Superior temporal gyrus (tissue), 1 donor: ENCODE measurements around the gene PHLPP1.
"Not testable (repeated sequence)": the region's sequence is repeated elsewhere in the genome, so short reads cannot be mapped to it uniquely, and the experiment has no call there.

Experiments used
- DNase-seq: peaks from one replicate; pipeline ENCODE4 v3.0.0-alpha.2; 2016; ENCODE audit errors: extremely low spot score

The PHLPP1 gene

DNA sequence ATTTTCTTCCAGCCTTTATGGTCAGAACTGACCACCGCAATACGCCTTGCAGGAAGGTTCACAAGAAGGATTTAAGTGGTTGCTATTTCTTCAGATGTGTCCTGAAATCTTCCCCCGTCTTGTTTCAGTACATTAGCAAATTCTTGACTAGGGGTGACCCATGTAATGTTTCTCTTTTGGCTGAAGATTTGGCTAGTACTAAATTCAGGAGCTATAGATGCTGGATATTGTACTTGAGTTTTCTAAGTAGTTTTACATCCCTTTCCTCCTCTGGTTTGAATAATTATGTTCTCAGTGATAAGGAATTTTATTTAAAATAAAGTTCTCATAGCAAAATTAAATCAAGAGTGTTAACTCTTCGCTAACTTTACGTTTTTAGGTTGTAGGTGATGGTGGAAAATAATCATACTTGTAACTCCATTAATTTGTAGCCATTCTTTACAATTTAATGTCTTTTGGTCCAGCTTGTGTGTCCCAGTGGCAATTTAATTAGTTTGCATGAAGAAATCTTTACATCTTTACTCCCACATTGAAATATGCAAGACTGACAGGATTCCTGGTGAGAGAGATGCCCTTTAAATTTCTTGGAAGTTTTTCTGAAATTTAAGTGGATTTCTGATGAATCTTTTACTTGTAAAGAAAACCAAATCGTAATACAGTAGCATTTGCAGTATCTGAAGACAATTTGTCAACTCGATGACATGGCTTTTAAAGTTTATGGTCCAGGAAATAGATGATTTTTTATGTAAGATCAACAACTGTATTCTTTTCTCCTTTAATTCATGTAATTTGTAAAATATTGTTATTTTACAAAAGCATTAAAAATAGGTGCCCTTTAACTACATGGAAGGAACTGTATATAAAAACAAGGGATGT is 2.8 kb downstream of the PHLPP1 start:
- peak; percentile 63 for DNase-seq

DNA sequence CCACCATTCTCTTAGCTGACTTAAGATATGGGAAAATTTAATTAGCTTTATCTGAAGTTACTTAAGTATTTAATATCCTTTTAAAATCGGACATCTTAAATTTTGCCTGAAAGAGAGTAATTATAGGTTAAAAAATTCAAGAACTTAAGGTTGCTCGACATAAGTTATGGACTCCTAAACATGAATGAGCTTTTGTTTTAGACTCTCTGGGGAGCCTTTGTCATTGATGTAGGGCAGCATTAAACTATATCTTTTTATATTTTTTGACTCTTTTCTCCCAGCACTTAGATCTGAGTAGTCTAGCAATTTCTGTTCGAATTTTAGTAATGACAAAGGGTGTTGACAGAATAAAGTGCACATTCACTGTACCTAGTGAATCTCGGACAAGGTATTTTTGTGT is 4.7 kb downstream of the PHLPP1 start:
- peak; percentile 70 for DNase-seq

DNA sequence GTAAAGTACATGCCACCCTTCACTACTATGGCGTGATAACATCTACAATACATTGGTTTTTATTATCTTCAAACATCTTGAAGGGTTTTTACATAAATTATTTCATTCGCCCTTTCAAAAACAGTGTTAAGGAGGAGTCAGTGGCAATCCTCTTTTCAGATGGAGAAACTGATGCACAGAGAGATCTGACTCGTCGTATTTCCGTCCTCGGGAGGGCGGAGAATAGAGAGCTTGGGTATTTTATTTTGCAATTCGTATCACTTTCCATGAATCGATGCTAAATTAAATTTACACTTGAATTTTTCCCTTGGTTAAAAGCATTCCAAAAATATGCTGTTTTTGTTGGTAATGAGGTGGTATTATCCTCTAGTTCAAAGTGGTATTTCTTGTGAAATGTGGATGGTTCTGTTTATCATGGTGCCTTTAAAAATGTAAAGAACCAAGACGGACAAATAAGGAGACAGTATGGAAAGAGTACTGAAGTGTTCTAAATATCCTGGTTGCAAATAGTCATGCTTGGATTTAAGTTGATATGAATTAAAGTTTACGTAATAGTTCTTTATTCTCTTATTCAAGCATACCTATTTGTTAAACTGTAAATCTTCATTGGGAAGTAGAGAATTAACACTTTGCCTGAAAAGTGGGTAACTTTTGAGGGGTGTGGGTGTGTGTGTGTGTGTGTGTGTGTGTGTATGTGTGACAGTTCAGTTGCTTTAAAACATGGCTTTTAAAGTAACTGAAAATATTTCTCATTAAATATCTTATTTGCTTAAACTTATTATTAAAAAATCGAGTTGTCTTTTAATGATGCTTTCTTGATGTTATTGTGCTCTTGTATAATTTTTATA is 5.6 kb downstream of the PHLPP1 start:
- peak; percentile 46 for DNase-seq

DNA sequence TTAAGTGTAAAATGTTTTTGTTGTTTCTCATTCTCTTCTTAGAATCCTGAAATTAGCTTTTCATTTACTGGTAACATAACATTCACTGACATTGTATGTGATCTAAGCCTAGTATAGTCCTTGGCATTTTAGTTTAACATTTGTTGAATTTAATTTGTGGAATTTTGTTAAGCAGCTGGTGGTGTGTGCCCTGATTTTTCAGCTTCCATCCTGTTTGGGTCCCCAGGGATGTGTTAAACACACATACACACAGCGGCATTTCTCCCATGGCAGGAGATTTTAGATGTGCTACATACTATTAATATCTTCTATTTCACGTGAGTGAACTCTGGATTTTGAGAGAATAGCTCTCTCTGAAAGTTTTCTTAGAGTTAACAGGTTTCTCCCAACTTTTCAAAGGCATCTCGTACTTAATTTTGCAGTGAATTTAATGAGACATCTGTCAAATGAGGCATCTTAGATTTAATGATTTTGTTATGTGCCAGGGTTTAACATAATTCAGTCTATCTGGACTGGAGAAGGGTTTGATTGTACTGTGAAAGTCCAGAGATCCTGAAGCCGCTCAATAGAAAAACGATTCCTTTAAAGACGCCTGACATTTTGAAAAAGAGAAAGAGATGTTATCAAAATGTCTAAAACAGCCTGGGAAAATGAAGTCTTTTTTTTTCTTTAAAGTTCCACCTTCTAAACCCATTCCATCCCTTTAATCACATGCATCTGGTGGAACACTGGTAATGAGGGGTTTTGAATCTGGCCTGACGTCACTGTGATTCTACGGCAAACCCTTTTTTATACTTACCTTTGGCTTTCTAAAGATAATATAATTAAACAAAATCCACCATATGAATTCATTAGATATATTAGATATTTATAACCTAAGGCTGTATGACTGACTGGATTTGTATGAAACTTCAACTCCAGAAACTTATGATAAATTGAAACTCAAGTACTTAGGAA is 6.8 kb downstream of the PHLPP1 start:
- peak; percentile 51 for DNase-seq

DNA sequence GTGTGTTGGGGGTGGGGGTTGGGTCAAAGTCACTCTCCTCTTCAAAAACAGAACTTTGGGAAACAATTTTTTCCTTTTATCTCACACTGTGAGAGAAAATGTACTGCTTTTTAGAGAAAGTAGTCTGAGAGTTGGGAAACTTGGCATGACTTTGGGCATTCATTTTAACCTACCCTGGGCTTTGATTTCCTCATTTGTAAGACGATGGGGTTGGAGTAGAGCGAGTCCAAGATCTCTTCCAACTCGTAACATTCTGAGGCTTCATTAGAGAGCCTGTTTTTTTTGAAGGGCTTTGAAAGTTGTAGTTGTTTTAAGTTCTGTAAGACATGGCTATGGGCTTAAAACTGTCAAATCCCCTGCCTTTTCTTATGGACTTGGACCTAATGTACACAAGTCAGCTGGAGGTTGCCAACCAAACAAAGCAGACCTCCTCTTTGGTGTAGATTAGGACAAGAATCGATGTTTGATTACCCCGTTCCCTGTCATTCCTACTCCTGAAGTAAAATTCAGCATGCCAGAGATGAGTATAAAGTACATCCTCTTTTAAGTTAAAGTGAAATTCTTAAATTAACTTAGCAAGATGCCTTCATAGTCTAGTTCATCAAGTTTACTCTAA is 8.4 kb downstream of the PHLPP1 start:
- DNase-seq: peak; percentile 54

DNA sequence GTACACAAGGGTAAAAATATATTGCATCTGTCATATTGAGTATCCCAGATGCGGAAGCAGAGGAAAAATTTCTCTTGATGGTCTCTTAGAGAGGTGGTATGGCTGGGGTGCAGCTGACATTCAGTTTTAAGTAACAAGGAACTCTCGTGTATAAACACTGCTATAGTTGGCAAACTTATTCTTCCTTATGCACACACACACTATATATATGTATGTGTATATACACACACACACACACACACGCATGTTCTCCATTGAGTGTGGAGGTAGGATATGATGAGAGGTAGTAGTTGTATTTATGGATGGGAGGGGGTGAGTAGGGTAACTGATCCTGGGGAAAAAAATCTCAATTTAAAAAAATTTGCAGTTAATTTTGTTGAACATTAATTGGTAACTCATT is 10.6 kb downstream of the PHLPP1 start:
- DNase-seq: no peak

DNA sequence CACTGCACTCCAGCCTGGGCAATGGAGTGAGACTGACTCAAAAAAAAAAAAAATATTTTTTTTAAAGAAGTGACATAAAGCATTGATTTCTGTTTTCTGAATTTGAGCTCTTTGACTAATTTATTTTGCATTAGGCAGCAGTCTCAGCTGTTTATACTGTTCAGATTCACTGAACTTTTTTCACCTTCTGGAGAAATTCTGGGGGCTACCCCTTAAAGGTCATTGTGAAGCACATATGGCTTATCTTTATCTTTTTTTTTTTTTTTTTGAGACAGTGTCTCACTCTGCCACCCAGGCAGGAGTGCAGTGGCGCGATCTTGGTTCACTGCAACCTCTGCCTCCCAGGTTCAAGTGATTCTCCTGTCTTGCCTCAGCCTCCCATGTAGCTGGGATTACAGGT is 12.9 kb downstream of the PHLPP1 start:
- DNase-seq: no peak

DNA sequence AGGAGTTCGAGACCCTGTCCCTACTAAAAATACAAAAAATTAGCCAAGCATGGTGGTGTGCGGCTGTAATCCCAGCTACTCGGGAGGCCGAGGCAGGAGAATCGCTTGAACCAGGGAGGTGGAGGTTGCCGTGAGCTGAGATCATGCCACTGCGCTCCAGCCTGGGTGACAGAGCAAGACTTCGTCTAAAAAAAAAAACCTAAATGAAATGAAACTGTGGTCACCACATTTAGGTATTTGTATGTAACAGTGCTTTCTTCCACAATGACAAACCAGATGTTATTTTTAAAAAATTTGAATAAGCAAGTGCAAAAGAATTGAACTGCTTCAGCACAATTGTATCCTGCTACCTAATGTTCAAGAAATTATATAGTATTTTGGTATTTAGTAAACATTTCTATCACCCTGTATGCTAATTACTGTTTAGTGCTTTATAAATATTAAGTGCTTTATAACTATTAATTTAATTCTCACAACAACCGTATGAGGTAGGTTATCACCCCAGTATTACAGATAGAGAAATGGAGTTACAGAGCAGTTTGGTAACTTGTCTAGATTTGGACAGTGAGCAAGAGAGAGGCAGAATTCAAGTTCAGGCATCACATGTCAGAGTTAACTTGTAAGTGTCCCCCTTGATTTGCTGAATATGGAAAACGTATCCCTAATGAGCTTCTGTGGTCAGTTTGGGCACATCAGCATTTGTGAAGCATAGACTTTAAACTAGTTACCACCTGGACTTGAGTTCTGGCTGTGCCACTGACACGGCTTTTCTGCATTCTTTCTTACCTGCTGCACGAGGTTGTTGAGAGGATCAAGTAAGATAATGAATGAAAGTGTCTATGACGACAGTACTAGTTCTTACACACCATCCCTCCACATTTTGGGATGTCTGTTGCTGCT is 14.4 kb downstream of the PHLPP1 start:
- DNase-seq: no peak

DNA sequence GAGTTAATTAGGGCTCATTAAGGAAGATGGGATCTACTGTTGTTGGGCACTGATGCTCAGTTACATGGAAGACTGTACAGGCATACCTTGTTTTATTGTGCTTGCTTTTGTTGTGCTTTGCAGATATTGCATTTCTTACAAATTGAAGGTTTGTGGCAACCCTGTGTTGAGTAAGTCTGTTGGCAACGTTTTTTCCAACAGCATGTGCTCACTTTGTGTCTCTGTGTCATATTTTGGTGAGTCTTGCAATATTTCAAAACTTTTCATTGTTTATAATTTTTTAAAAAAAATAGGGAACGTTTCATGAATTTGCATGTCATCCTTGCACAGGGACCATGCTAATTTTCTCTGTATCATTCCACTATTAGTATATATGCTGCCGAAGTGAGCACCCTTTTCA is 15.6 kb downstream of the PHLPP1 start:
- DNase-seq: no peak

DNA sequence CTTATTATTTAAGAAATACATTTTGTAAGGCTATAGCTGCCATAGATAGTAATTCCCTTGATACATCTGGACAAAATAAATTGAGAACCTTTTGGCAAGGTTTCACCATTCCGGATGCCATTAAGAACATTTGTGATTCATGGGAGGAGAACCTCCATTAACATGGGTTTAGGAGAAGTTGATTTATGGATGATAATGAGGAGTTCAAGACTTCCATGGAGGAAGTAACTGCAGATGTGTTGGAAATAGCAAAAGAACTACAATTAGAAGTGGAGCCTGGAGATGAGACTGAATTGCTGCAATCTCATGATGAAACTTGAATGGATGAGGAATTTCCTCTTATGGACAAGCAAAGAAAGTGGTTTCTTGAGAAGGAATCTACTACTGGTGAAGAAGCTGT is 17.3 kb downstream of the PHLPP1 start:
- DNase-seq: no peak

DNA sequence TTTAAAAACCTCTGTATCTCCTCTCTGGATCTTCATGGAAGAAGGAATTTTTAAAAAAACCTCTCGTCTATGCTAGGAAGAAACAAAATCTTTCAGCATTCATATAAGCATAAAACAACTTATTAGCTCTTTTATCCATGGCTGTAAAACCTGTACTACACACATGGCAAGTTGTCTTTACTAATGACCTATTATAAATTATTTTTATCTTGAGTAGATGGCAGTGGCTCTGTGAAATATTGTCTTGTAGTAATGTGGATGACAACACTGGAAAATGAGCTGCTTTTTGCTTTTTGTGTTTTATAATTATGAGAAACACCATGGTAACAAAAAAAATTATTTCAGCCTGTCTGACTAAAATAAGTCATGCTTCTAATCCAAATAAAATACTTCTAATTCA is 18.9 kb downstream of the PHLPP1 start:
- no peak for DNase-seq

DNA sequence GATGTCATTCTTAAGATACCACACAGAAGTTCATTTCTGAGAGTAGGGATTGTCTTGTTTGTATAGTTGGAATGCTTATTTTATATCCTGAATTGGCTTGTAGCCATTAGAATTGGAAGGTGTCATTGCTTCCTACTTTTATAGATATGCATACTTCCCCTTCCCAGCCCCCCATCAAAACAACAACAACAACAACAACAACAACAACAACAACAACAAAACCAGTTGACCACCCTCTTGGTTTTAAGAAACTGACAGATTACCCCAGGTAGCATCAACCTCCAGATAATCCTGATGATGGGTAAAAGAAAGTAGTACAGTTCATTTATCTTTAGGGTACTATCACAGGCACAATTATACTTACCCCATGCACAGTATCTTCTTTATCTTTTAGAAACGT is 20.0 kb downstream of the PHLPP1 start:
- no peak for DNase-seq

DNA sequence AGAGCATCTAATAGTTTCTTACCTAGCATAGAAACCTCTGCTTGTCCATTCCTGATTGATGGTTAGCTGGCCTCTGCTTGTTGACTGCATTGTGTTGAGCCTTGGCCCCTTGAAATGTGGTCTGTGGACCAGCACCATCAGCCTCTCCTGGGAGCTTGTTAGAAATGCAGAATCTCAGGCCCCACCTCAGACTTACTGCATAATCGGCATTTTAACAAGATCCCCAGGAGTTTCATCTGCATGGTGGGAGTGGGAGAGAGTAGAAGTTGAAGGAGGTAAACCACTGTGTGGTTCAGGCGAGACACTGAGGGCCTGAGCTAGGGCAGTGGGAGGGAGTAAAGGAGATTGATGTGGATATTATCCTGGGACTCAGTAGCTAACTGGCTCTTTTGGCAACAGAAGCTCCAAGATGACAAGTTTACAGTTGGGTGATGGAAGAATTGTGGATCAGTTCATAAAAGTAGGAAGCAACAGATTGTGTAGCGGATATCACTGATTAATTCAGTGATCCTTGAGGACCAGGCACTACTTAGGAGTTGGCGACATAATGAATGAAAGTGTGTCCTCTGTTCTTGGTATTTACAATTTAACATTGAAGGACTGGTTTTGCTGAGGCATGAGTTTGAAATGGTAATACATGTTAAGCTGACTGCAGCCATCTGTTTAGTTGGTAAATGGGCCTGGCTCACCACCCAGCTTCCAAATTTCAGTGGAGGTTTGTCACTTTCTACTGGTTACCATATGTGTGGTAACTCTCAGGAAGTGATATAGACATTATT is 20.9 kb downstream of the PHLPP1 start:
- no peak for DNase-seq

DNA sequence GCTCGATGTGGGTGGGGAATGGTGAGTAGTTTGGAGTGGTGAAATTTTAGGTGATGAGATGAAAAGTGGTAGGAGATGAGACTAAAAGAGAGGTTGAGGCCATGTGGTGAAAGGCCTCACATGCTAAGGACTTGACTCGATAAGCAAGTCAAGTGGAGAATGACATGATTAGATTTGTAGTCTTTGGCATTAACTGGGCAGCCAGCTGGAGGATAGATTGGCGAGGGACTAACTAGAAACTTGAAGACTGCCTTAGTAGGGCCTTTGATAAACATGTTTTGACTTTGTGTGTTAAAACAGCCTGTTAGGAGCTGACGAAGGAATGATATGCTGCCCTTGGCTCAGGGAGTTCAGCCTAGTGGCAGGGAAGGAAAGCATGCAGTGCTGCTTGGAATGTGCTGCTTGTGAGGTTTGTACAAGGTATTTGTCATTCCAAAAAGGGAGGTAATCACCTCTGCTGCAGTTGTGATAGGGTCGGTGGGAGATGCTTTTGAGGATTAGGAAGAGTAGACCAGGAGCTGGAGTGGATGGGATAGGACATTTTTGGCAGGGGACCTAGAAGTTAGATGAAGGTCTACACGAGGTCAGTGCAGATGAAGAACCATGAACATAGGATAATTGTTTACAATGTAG is 22.0 kb downstream of the PHLPP1 start:
- no peak for DNase-seq

DNA sequence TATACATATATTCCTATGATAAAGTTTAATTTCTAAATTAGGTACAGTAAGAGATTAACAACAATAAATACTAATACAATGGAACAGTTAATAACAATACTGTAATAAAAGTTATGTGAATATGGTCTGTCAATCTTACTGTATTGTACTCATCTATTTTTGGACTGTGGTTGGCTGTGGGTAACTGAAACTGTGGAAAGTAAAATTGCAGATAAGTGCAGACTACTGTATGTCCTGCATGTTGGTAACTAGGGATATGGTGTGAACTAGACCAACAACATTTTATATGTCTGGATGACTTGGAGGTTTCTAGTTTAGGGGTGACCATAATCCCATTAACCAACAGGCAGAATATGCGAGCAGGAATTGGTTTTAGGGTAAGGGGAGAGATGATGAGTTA is 23.3 kb downstream of the PHLPP1 start:
- no peak for DNase-seq

DNA sequence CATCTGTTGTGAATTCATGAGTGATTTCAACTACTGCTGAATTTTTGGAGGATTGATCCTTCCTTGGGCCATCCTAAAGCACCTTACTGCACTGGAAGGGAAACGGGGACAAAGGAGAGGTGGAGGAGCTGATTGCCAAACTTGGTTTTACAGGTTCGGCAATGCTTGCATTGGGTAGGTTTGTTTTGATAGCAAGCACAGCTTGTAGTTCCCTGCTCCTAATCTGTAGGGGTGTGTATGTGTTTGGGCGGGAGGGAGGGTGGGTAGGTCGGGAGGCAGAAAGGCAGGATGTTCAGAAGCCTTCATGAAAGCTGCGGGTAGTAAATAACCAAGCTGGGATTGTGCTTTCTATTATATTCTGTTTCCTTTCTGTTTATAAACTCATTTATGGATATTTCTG is 24.6 kb downstream of the PHLPP1 start:
- no peak for DNase-seq

DNA sequence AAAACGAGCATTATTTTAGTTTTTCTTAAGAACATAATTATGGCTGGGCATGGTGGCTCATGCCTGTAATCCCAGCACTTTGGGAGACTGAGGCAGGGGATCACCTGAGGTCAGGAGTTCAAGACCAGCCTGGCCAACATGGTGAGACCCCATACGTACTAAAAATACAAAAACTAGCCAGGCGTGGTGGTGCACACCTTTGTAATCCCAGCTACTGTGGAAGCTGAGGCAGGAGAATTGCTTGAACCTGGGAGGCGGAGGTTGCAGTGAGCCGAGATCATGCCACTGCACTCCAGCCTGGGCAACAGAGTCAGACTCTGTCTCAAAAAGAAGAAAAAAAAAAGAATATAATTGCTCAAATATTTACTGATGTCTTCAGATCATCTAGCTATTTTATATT is 25.3 kb downstream of the PHLPP1 start:
- DNase-seq: not testable (repeated sequence)

DNA sequence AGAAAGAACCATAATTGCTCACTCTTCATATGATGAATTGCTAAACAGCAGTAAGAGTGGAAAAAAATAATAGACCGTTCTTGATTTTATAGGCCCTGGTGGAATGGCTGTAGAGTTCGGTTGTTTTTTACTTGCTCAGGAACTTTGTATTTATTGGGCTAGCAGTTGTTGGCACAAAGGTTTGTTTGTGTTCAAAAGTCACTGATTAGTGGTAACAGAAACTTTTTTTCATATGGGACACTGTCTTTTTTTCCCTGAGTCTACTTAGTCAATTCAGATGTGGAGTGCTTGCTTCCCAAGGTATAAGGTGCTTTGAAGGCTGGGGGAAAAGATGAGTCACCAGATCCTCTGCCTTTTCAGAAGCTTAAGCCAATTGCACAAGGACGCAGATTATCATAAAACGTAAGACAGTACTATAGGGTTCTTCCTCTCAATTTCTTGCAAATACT is 25.8 kb downstream of the PHLPP1 start:
- DNase-seq: no peak

DNA sequence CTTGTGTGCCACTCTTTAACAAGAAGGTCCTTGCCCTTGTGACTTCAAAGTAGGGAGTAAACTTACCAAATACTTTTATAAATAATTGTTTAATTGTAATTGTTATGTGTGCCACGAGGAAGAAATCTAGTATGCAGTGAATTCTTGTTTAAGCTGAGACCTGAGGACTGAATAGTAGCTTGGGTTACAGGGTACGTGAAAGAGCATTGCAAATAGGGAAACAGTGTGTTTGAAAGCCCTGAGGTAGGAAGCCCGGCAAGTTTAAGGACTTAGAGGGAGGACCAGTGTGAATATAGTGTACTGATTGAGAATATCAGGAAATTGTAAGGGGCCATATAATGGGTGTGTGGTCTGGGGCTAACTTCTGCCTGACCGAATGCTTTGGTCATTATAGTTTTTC is 26.2 kb downstream of the PHLPP1 start:
- DNase-seq: no peak
